H1 (cell line): Measurements from ENCODE around the gene PSIP1. TPM values are rescaled to one million over a fixed set of nuclear protein-coding genes. Genes with fewer than 3 reads are reported as not detected.

Source experiments
- CTCF ChIA-PET: fragments of 300-600 bp; sonication (Branson Sonifier 250); formaldehyde crosslinking; loops from one replicate; lab custom pipeline; 2021; ENCODE audit not compliant: partially characterized antibody; lab: Charles Lee
- POLR2A ChIA-PET: fragments of 300-600 bp; sonication (Branson Sonifier 250); formaldehyde crosslinking; loops from one replicate; lab custom pipeline; 2021; ENCODE audit warnings: inconsistent platforms; ENCODE audit not compliant: partially characterized antibody; lab: Charles Lee
- DNase-seq, 2 experiments: peaks; one replicate each; pipeline versions ENCODE4 v3.0.0 to v3.0.0-alpha.2; 2010 to 2022; ENCODE audit warnings: low spot score in 2 of 2, low read depth in 1 of 2, mixed read lengths in 1 of 2
- FAIRE-seq: peaks from 2 replicates; lab custom pipeline; 2011; peaks lifted over from hg19 to GRCh38; lab: Jason Lieb, UNC
- H2AFZ ChIP-seq: 2 replicates; pipeline ENCODE4 v1.8.1; 2012; ENCODE audit warnings: low read length, inconsistent platforms
- H2AK5ac ChIP-seq: 2 replicates; pipeline ENCODE4 v1.6.1; 2013; ENCODE audit warnings: low read depth, low read length
- H2BK120ac ChIP-seq: replicated peaks from 2 replicates; pipeline ENCODE3; 2013; ENCODE audit warnings: low read depth, low read length, inconsistent platforms
- H2BK12ac ChIP-seq: 2 replicates; pipeline ENCODE4 v1.6.1; 2013; ENCODE audit warnings: low read depth, low read length
- H2BK15ac ChIP-seq: 2 replicates; pipeline ENCODE4 v1.6.1; 2013; ENCODE audit warnings: low read length
- H2BK20ac ChIP-seq: 2 replicates; pipeline ENCODE4 v1.6.1; 2013; ENCODE audit warnings: low read length
- H2BK5ac ChIP-seq: 2 replicates; pipeline ENCODE4 v1.6.1; 2013; ENCODE audit warnings: low read depth, low read length
- H3K14ac ChIP-seq: 2 replicates; pipeline ENCODE4 v1.6.1; 2013; ENCODE audit warnings: inconsistent platforms; ENCODE audit not compliant: insufficient read length
- H3K18ac ChIP-seq: 2 replicates; pipeline ENCODE4 v1.6.1; 2013; ENCODE audit warnings: low read length; ENCODE audit errors: extremely low read depth
- H3K23ac ChIP-seq: 2 replicates; pipeline ENCODE4 v1.6.1; 2013; ENCODE audit warnings: inconsistent platforms; ENCODE audit not compliant: insufficient read length
- H3K23me2 ChIP-seq: 2 replicates; pipeline ENCODE4 v1.6.1; 2013; ENCODE audit warnings: low read depth, low read length
- H3K27ac ChIP-seq: 2 replicates; pipeline ENCODE4 v1.6.1; 2011; ENCODE audit warnings: low read depth, low read length, inconsistent platforms
- H3K27me3 ChIP-seq, 4 experiments: replicated peaks in 1 of 4; 1 replicate in 1 of 4; 2 replicates in 3 of 4; pipeline versions ENCODE4 v1.6.1 to v1.8.1; 2011 to 2013; ENCODE audit warnings: low read length in 3 of 4, mild to moderate bottlenecking in 3 of 4, inconsistent platforms in 2 of 4, mixed read lengths in 2 of 4, moderate library complexity in 1 of 4; ENCODE audit not compliant: control insufficient read depth in 3 of 4, insufficient read depth in 3 of 4; ENCODE audit errors: extremely low read depth in 1 of 4
- H3K36me3 ChIP-seq, 4 experiments: 2 replicates each; pipeline versions ENCODE4 v1.6.1 to v1.8.1; 2011 to 2013; ENCODE audit warnings: mild to moderate bottlenecking in 4 of 4, low read length in 3 of 4, moderate library complexity in 2 of 4, control low read depth in 1 of 4, inconsistent platforms in 1 of 4; ENCODE audit not compliant: insufficient read depth in 4 of 4, control insufficient read depth in 2 of 4
- H3K4ac ChIP-seq: replicated peaks from 2 replicates; pipeline ENCODE3; 2013; ENCODE audit warnings: low read length, low read depth, mixed read lengths, inconsistent platforms; ENCODE audit not compliant: insufficient read length
- H3K4me1 ChIP-seq, 4 experiments: replicated peaks in 1 of 4; 1 replicate in 1 of 4; 2 replicates in 3 of 4; pipeline versions ENCODE4 v1.6.1 to v1.8.1; 2011 to 2013; ENCODE audit warnings: low read length in 3 of 4, inconsistent platforms in 2 of 4, mixed read lengths in 1 of 4; ENCODE audit not compliant: insufficient read depth in 4 of 4, control insufficient read depth in 3 of 4
- H3K4me2 ChIP-seq, 2 experiments: 2 replicates each; pipeline versions ENCODE4 v1.6.1 to v1.8.1; 2011 to 2013; ENCODE audit warnings: low read depth in 2 of 2, low read length in 2 of 2, control low read depth in 1 of 2, inconsistent platforms in 1 of 2, mild to moderate bottlenecking in 1 of 2; ENCODE audit not compliant: insufficient read depth in 1 of 2
- H3K4me3 ChIP-seq, 4 experiments: fragments of 200-600, 300-600 bp in 1 of 4; sonication (generic), shearing (Covaris generic), sonication (Bioruptor Twin) in 1 of 4; 2 replicates each; pipeline versions ENCODE4 v1.5.1 to v1.8.1; 2011 to 2016; ENCODE audit warnings: low read length in 4 of 4, low read depth in 3 of 4, control low read depth in 2 of 4, inconsistent platforms in 2 of 4, mild to moderate bottlenecking in 2 of 4, mixed read lengths in 1 of 4, moderate library complexity in 1 of 4; ENCODE audit not compliant: insufficient read depth in 2 of 4; ENCODE audit errors: extremely low read depth in 1 of 4
- H3K56ac ChIP-seq: replicated peaks from 2 replicates; pipeline ENCODE3; 2013; ENCODE audit warnings: low read depth, mild to moderate bottlenecking, mixed read lengths, low read length, inconsistent platforms; ENCODE audit not compliant: insufficient read length
- H3K79me1 ChIP-seq: 2 replicates; pipeline ENCODE4 v1.6.1; 2013; ENCODE audit warnings: low read depth, low read length, control low read depth
- H3K79me2 ChIP-seq, 2 experiments: 2 replicates each; pipeline versions ENCODE4 v1.6.1 to v1.8.1; 2012 to 2013; ENCODE audit warnings: low read length in 2 of 2, mild to moderate bottlenecking in 2 of 2, inconsistent platforms in 1 of 2; ENCODE audit not compliant: insufficient read depth in 2 of 2, control insufficient read depth in 1 of 2
- H3K9ac ChIP-seq, 4 experiments: replicated peaks in 1 of 4; 1 replicate in 1 of 4; 2 replicates in 3 of 4; pipeline versions ENCODE4 v1.6.1 to v1.8.1; 2011 to 2013; ENCODE audit warnings: low read depth in 3 of 4, low read length in 3 of 4, control low read depth in 2 of 4, mild to moderate bottlenecking in 2 of 4, moderate library complexity in 2 of 4, inconsistent platforms in 1 of 4; ENCODE audit errors: extremely low read depth in 1 of 4
- H3K9me3 ChIP-seq, 2 experiments: 2 replicates each; pipeline versions ENCODE4 v1.6.1 to v1.8.1; 2012 to 2013; ENCODE audit warnings: mild to moderate bottlenecking in 2 of 2, moderate library complexity in 2 of 2, control low read depth in 1 of 2, inconsistent platforms in 1 of 2, low read depth in 1 of 2, low read length in 1 of 2, mixed read lengths in 1 of 2; ENCODE audit not compliant: insufficient read depth in 2 of 2
- H4K20me1 ChIP-seq, 2 experiments: replicated peaks in 1 of 2; 2 replicates each; pipeline versions ENCODE3 to v1.8.1; 2011 to 2013; ENCODE audit warnings: inconsistent platforms in 2 of 2, low read length in 2 of 2, mild to moderate bottlenecking in 1 of 2; ENCODE audit not compliant: insufficient read depth in 2 of 2, control insufficient read depth in 1 of 2
- H4K5ac ChIP-seq: 2 replicates; pipeline ENCODE4 v1.6.1; 2013; ENCODE audit warnings: low read length, low read depth, mixed read lengths, inconsistent platforms; ENCODE audit not compliant: insufficient read length
- H4K8ac ChIP-seq: 2 replicates; pipeline ENCODE4 v1.8.0; 2013; ENCODE audit warnings: mild to moderate bottlenecking, moderate library complexity, low read length, inconsistent platforms; ENCODE audit not compliant: insufficient read depth; ENCODE audit errors: extremely low read depth
- H4K91ac ChIP-seq: replicated peaks from 2 replicates; pipeline ENCODE3; 2013; ENCODE audit warnings: low read length, mixed read lengths, inconsistent platforms; ENCODE audit not compliant: insufficient read length
- CBX5 ChIP-seq: fragments of 300-800, 300-1000 bp; sonication (generic); IDR thresholded peaks from 2 replicates; pipeline ENCODE4 v1.7.1; 2016; ENCODE audit warnings: antibody characterized with exemption, low read length, low read depth
- CHD1 ChIP-seq: IDR thresholded peaks from 2 replicates; pipeline ENCODE4 v1.6.1; 2012; ENCODE audit warnings: low read depth, low read length, improper control_type of control experiment
- CTBP2 ChIP-seq: IDR thresholded peaks from 2 replicates; pipeline ENCODE4 v1.7.0; 2011; ENCODE audit warnings: borderline replicate concordance, mild to moderate bottlenecking, moderate library complexity, mixed read lengths, low read length; ENCODE audit not compliant: insufficient read depth, insufficient read length
- CTCF ChIP-seq, 3 experiments: IDR thresholded peaks; 1 replicate in 2 of 3; 2 replicates in 1 of 3; pipeline versions ENCODE4 v1.5.1 to v1.6.1; 2011; ENCODE audit warnings: low read length in 3 of 3, mild to moderate bottlenecking in 3 of 3, inconsistent platforms in 2 of 3, low read depth in 1 of 3, moderate library complexity in 1 of 3; ENCODE audit not compliant: insufficient read depth in 1 of 3; ENCODE audit errors: control extremely low read depth in 1 of 3
- EZH2 ChIP-seq: fragments of 200-600 bp; sonication (generic); IDR thresholded peaks from 2 replicates; pipeline ENCODE4 v1.7.1; 2012; ENCODE audit warnings: low read depth, mild to moderate bottlenecking, moderate library complexity, low read length, inconsistent platforms; ENCODE audit not compliant: severe bottlenecking
- HDAC2 ChIP-seq, 2 experiments: fragments of 300-600 bp in 1 of 2; sonication (generic) in 1 of 2; IDR thresholded peaks; 2 replicates each; pipeline ENCODE4 v1.6.1; 2011 to 2012; ENCODE audit warnings: low read depth in 2 of 2, low read length in 2 of 2, mild to moderate bottlenecking in 2 of 2, moderate library complexity in 2 of 2, borderline replicate concordance in 1 of 2, inconsistent platforms in 1 of 2
- HDAC6 ChIP-seq: IDR thresholded peaks from one replicate; pipeline ENCODE4 v1.7.1; 2012; ENCODE audit warnings: low read depth, mild to moderate bottlenecking, inconsistent platforms, low read length, moderate library complexity
- JUND ChIP-seq: IDR thresholded peaks from 2 replicates; pipeline ENCODE4 v1.6.1; 2011; ENCODE audit warnings: mild to moderate bottlenecking, improper control_type of control experiment, low read length
- RBBP5 ChIP-seq: IDR thresholded peaks from 2 replicates; pipeline ENCODE4 v1.7.1; 2012; ENCODE audit warnings: low read depth, mild to moderate bottlenecking, inconsistent platforms, low read length, moderate library complexity, borderline replicate concordance
- TCF12 ChIP-seq: IDR thresholded peaks from 2 replicates; pipeline ENCODE4 v1.6.1; 2011; ENCODE audit warnings: low read depth, mild to moderate bottlenecking, low read length
- TEAD4 ChIP-seq: IDR thresholded peaks from 2 replicates; pipeline ENCODE4 v1.6.1; 2012; ENCODE audit warnings: low read depth, low read length, inconsistent platforms, mixed read lengths
- WGBS, 2 experiments: shearing (Covaris generic) in 1 of 2; methylation state at CpG; one replicate each; pipeline versions ENCODE4 v1.1.6 to v1.1.7; 2013 to 2015; ENCODE audit warnings: low lambda C conversion rate in 2 of 2, mixed read lengths in 2 of 2, inconsistent platforms in 1 of 2, low coverage in 1 of 2, missing lambda C conversion rate in 1 of 2; ENCODE audit not compliant: insufficient replicate concordance in 2 of 2, insufficient coverage in 1 of 2, insufficient read length in 1 of 2; ENCODE audit errors: extremely low coverage in 1 of 2, missing lambda C conversion rate in 1 of 2; 5-methylcytosine and 5-hydroxymethylcytosine counted together
- polyA plus RNA-seq, 7 experiments: library from polyadenylated mRNA; depleted of rRNA in 3 of 7; stranded (reverse) in 5 of 7; unstranded in 2 of 7; fragments of >200 nt in 5 of 7; fragments of 200-250 nt in 2 of 7; gene quantifications; 1 replicate in 5 of 7; 2 replicates in 1 of 7; 4 replicates in 1 of 7; pipeline versions ENCODE4 v1.2.1 to v1.2.3, GENCODE V29; 2011 to 2013; ENCODE audit warnings: missing spikeins in 2 of 7, mixed read lengths in 2 of 7
- total RNA-seq: library from RNA; stranded (reverse); fragmentation: NEBNext Ultra II Directional; extraction: Animal tissue kit (Norgen Biotek cat#: 25700); gene quantifications from 2 replicates; pipeline ENCODE4 v1.2.1, GENCODE V29; 2021

Gene PSIP1
- total and polyA plus RNA-seq, 2 of the 8 experiments (the other 6 are each of a cell fraction or from before 2014, with no cell fraction given): 63.3 to 387 TPM

- no peak overlapping the region for H2AFZ ChIP-seq
- no peaks in the 10 kb centered on the region for H3K23me2 ChIP-seq
- no peaks in the 10 kb centered on the region for H3K9me3 ChIP-seq
- no peaks in the 10 kb centered on the region for H3K79me1 ChIP-seq
- H3K27ac ChIP-seq: no peak overlapping the region
- WGBS, 2 experiments: 94% methylated on average over 3 of the region's 3 CpGs; no CpG with 5 or more reads in 1 of the 2 experiments
- H3K4me2 ChIP-seq: no peak overlapping the region
- no peak overlapping the region for H2BK5ac ChIP-seq
- no peaks in the 10 kb centered on the region for H3K4me1 ChIP-seq
- H2BK120ac ChIP-seq: no peak overlapping the region
- no peak overlapping the region for H2AK5ac ChIP-seq
- H2BK15ac ChIP-seq: no peak overlapping the region
- peaks cover 0 to 56% of the 10 kb centered on the region in 2 experiments; a peak in 2 of 4 replicates for H3K79me2 ChIP-seq
- DNase-seq: no peak
- CTCF ChIA-PET: interaction anchor here (0.8 to 1.5 kb wide), 3 partner anchors 29 to 158 kb away, joined by 3 to 5 read pairs (median 3); no protein-coding TSS in a partner anchor
- no peak overlapping the region for H4K91ac ChIP-seq
- no peak overlapping the region for H3K23ac ChIP-seq
- POLR2A ChIA-PET: no interaction called here
- FAIRE-seq: no peak
- H3K56ac ChIP-seq: no peak overlapping the region
- no peak overlapping the region for H3K4ac ChIP-seq
- no peak overlapping the region for H3K4me3 ChIP-seq
- H2BK12ac ChIP-seq: no peak overlapping the region
- H3K27me3 ChIP-seq: no peaks in the 10 kb centered on the region
- H3K14ac ChIP-seq: no peak overlapping the region
- no peak overlapping the region for H4K5ac ChIP-seq
- no peak overlapping the region for H4K8ac ChIP-seq
- no peak overlapping the region for H2BK20ac ChIP-seq
- peaks cover 0 to 33% (median 13%) of the 10 kb centered on the region in 4 experiments; a peak in 5 of 8 replicates for H3K36me3 ChIP-seq
- no peak overlapping the region for H3K18ac ChIP-seq
- H4K20me1 ChIP-seq: peaks cover 0 to 1% of the 10 kb centered on the region in 2 experiments
- no peak overlapping the region for H3K9ac ChIP-seq
- TF ChIP-seq CBX5 (no peak), RBBP5 (no peak), JUND (no peak), HDAC6 (no peak), HDAC2 (IDR thresholded peaks at IDR 0.05; ENCODE audit: borderline replicate concordance in 1 of 2, low read depth in 2 of 2, low read length in 2 of 2) (no peak), EZH2 (no peak), TCF12 (no peak), TEAD4 (no peak), CTBP2 (no peak), CTCF (IDR thresholded peaks at IDR 0.05; ENCODE audit: control extremely low read depth in 1 of 3, insufficient read depth in 1 of 3, low read depth in 1 of 3, low read length in 3 of 3) (no peak), CHD1 (no peak)
Measured at GRCh38 chr9:15433661-15434060, 77.1 kb downstream of the PSIP1 start.
